T-helper 1 cell (primary cell): ENCODE data around the gene C1orf122.
A peak's percentile ranks its signal among the peaks of the same experiment; 100 is the strongest.
"Not testable (repeated sequence)": the region's sequence is repeated elsewhere in the genome, so short reads cannot be mapped to it uniquely, and the experiment has no call there.

Experiments used
- DNase-seq, 5 donors: peaks; one replicate each; pipeline ENCODE4 v3.0.0-alpha.2; 2012 to 2020
- total RNA-seq, 4 donors: gene quantifications; one replicate each; lab custom pipeline; 2026; lab: John Stamatoyannopoulos, UW

The C1orf122 gene
- total RNA-seq: 6.4 to 11.4 (median 7.8) reads per million in 4 donors

DNA sequence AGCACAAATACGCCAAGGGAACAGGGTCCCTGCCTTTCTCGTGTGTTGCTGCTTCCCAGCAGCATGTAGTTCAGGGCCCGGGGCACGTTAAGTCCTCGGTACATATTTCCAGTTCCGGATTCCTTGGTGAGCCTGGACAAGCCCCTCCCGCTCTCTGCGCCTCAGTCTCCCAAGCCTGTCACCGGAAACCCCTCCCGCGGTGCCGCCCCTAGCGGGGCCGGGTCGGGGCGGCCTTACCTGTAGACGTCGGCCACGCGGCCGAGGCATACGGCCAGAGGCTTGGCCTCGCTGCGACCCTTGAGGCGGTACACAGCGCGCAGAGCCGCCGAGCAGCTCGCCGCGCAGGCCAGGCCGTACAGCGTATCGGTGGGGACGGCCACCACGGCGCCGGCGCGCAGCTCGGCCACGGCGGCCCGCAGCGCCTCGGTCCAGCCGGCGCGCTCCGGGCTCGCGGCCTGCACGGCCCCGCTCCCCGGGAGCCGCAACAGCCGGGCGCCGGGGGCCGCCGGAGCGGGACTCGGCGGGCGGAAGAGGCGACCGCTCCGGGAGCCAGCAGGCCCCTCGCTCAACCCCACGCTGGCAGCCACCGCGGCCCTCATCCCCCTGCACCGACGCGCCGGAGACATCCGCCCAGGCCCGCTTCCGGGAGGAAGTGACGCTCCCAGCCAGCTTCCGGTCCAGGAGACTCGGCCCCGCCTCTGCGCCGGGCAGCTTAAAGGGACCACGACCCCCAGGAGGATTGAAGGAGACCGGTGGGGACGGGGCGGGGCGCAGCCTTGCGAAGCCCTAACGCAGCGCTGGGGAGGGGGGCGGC is at the start of gene C1orf122, which contains the start of gene YRDC:
C1orf122 (plus strand) TSS at position 236 of the 814 bp plus-strand sequence. CDS start 615 bp downstream, outside the sequence.
YRDC (minus strand) TSS at position 654 of the 814 bp plus-strand sequence; CDS start at position 626, 28 bp downstream.
- DNase-seq: peak; percentile 78 to 93 (median 87)

DNA sequence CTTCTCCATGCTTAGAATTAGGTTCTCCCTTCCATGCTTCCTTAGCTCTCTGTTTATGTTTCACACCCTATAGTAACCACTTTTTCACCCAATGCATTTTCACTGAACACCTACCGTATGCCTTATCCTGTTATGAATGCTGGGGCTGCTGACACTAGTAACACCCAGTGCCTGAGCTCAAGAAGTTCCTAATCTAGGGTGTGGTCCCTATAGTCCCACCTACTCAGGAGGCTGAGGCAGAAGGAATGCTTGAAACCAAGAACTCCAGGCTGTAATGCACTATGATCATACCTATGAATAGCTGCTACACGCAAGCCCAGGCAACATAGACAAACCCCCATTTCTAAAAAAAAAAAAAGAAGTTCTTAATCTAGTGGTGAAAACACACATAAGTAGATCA is 48.1 kb upstream of the C1orf122 start:
- no peak for DNase-seq

DNA sequence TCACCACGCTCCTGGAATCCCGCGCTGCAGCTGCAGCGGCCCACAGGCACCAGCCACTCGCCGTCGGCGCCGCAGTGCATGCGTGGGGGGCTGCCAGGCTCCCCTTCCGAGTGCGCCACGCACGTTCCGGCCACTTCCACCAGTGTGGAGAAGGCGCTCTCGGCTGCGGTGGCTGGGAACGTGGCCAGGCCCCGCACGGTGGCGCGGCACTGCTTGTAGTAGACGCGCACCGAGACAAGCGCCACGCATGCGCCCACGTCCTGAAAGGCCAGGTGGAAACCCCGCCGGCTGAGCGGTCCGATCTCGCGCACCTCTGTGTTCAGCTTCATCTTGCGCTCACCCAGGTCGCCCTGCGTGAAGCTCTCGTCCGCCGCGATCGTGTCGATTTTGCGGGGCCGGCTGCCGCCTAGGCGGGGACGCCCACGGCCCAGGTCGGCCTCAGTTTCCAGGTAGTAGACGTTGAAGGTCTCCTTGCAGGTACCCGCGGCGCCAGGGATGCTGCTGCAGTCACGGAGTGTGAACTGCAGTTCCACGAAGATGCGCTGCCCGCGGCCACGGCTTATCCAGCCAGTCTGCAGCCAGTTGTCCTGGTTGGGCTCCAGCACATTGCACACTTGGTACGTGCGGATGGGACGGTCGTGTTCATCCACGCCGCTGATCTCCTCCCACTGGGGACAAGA is 46.0 kb upstream of the C1orf122 start:
- no peak for DNase-seq

DNA sequence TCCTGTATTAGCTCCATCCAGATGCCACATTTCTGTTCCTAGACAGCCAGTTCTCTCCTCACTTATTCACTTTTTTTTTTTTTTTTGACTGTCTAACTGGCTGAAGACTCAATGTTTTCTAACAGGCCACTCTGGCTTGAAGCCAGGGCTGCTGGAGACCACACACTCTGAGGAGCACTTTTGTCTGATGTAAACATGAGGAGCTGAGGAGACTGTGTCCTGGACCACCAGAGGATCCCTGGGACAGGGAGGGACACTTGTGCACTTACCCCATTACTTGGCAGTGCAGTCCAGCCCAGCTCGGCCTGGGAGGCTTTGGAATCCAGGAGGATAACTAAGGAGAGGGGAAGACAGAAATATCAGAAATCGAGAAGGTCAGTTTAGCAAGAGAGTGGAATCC is 45.1 kb upstream of the C1orf122 start:
- DNase-seq: no peak

DNA sequence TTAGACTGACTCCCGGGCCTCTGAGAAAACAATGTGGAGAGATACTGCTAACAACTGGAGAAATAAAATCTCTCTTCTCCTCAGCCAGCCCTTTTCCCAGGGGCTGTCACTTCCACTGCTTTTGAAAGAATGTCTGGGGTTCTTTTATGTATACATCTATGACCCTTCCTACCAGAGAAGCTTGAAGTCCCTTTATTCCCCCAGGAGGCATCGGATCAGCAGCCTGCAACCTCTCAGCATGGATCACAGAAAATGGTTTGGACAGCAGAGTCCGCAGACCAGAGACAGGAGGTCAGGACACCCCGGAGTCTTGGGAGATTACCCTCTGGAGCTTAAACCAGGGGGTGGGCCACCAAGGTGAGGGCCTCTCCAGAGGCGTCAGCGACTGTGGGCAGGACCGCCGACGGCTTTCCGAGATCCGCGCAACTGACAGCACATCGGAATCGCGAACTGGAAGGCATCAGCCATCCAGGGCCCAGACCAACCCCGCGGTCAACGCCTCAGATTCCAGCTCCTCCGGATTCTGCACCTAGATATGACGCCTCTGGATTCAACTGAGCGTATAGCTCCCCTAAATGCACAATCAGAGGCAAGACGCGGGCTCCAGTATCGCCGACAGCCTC is 43.7 kb upstream of the C1orf122 start:
- DNase-seq: no peak

DNA sequence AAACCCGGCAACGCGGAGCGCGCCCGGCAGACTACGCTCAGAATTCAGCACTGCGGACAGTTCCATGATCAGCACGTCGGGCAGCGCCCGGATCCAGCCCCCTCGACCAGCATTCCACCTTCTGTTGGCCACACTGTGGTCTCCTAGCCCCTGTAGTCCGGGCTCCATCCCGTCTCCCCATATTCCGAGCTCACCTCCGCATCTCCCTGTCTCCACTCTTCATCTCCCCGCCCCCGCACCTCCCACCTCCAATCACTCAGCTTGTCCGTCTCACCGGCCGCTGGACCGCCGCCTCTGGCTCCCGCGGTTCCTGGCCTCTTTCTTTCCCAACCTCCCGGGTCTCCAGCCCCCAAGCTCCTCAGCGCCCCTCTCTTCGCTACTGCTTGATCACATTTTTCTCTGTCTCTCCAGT is 43.2 kb upstream of the C1orf122 start:
- no peak for DNase-seq

DNA sequence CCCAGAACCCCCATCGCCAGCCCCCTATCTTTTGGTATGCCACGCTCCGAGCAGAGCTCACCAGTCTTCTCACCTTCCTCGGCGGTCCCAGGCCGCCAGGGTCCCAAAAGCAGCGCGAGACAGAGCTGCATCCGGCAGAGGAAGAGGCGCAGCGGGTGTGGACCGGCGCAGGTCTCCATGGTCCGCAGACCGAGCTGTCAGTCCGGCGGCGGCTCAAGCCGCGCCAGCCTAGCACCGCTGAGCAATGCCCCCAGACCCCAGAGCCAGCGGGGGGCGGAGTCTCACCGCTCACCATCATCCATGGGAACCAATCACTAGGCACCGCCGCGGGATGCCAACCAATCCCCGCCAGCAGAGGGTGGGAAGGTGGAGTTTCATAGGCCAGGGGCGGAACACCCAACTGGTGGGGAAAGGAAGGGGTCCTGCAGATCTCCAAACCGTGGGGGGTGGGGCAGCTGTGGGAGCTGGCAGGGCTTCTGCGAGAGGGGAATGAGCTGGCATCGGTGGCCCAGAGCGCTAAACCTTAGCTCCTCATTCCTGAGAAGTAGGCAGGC is 42.6 kb upstream of the C1orf122 start, which contains the start of gene EPHA10:
EPHA10 (minus strand) TSS at position 233 of the 554 bp plus-strand sequence; CDS start at position 179, 54 bp downstream.
- DNase-seq: no peak

DNA sequence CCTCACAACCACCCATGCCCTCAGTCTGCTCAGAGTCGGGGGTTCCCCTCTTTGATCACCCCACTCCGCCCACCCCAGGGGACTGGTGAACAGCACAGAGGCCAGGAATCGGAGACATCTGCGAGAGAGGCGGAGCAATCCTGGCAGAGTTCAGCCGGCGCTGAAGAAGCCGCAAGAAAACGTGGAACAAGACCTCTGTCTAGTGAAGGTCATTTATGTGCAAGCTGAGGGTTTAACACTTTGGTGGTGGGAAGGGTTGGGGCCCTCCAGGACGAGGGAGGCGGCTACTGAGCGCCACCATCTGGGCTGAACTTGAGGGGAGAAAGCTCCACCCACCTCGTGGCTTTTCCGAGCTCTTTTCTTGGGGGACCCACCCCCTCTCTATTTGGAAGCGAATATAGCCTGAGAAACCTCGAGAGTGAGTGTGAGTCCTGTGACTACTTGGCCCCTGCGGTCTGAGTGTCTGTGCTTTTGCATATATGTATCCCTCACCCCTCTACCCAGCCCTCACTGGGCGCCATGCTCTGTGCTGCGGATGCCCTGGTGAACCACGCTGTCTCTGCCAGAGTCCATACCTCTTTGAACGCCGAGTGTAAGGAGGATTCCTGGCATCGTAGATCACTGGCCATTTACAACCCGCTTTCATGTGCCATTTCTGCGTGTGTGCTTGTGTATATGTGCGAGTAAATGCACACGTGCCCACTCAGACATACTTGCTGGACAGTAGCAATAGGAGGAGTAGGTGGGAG is 41.5 kb upstream of the C1orf122 start:
- DNase-seq: no peak

DNA sequence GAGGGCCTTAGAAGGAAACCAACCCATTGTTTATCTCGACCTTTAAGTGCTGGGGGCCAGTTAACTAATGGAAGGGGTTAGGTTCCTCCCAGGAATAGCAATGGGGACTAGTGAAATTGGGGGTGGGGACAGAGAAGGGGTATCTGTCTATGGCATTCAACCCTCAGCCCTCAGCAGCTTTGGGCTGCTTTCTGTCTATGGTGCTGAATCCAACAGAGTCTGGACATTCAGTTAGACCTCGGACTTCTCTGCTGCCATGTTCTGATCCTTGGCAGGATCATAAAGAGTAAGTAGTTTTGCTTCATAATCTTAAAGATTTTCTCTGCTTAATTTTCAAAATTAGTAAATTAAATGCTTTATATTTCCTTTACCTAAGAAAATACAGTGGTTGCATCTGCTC is 40.1 kb upstream of the C1orf122 start:
- DNase-seq: no peak

DNA sequence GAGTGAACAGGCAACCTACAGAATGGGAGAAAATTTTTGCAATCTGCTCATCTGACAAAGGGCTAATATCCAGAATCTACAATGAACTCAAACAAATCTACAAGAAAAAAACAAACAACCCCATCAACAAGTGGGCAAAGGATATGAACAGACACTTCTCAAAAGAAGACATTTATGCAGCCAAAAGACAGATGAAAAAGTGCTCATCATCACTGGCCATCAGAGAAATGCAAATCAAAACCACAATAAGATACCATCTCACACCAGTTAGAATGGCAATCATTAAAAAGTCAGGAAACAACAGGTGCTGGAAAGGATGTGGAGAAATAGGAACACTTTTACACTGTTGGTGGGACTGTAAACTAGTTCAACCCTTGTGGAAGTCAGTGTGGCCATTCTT is 36.1 kb upstream of the C1orf122 start:
- not testable (repeated sequence) for DNase-seq

DNA sequence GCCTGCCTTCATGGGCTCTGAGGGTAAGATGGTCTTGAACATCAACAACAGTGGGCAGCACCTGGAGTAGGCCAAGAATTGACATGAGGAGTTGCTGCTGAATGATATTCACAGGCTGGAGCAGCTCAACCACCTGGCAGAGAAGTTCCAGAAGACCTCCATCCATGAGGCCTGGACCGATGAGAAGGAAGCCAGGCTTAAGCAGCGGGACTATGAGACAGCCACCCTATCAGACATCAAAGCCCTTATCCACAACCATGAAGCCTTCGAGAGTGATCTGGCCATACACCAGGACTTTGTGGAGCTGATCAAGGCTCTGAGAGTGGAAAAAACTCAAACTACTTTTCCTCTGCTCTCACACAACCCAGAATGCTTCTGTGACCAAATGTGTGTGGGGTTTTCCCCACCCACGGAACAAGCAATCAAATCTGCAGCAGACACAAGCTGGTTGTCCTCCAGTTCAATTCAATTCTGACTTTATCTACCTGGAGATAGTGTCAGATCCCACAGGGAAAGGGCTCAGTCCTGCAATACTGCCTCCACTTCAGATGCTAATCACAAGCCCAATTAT is 30.6 kb upstream of the C1orf122 start:
- DNase-seq: no peak

DNA sequence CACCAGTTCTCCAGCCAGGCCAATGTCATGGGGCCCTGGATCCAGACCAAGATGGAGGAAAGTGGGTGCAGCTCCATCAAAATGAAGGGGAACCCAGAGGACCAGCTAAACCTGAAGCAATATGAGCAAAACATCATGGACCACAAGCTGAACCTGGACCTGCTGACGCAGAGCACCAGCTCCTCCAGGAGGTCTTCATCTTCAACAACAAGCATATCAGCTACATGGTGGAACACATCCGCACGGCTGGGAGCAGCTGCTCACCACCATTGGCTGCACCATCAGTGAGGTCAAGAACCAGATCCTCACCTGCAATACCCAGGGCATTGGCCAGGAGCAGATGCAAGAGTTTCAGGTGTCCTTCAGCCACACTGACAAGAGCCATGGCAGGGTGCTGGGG is 28.9 kb upstream of the C1orf122 start:
- DNase-seq: no peak

DNA sequence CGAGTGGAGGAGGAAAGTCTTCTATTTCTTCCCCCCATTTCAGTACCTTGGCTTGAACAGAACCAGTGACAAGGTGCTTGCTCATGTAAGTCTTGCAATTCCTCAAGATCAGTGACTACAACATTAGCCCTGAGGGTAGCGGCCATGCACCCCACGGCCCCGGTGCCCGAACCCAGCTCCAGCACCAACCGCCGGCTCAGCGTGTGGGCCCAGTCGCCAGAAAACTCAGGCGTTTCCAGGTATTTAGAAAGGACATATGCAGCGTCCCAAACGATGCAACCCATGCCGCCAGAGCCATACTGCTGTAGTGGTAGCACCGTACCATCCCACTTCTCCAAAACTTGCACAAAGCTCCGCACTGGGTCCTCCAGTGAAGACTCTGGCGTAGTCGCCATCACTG is 25.1 kb upstream of the C1orf122 start:
- DNase-seq: no peak

DNA sequence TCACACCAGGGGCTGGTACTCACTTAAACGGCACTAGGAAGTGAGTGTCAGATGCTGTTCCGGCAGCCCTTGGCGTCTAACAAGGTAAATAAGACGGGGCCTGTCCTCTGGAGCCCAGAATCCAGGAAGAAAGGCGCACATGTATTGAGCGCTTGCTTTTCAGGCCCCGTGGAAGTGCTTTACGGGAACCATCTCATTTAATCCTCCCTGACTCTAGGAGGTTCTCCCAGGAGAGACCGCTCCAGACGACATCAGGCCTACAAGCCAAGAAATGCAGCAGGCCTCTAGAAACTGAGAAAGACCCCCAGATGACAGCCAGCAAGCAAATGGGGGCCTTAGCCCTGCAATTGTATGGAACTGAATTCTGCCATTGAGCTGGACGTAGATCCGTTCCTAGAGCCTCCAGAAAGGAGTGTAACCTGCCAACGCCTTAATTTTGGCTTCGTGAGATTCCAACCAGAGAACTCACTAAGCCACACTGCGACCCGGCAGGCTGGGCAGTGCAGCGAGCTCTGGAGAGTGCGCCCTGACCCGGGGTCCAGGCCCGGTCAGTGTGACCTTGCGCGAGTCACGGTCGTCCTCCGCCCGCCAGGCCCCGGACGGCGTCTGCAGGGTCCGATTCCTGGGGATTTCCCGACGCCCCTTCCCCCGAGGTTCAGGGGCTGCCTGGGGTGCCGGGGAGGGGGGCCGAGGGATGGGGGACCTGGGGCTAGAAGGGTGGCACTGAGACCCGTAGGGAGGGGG is 14.5 kb upstream of the C1orf122 start:
- DNase-seq: no peak

DNA sequence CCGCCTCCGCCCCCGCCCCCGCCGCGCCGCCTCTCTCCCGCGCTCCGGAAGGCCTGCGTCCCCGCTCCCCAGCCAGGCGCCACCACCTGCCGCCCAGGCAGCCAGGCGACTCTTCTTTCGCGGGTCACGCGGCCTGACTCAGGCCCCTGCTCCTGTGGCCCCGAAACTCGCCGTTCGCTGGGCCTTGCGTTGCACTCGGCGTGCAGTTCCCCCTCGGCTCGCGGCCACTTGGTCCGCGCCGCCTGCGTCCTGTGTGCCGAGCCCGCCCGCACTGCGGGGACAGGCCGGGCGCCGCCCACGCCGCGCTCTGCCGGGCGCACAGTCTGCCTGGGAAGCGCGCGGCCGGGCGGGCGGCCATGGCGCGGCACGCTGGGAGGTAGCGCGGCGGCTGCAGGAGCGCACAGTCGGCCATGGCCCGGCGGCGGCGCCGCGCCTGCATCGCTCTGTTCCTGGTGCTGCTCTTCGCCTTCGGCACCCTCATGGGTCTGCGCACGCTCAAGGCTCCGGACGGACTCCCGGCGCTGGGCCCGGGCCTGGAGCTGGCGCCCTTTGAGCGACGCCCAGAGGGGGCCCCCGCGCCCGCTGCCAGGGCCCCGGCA is 13.7 kb upstream of the C1orf122 start, which contains the start of gene MANEAL:
MANEAL (plus strand) TSS at position 75 of the 599 bp plus-strand sequence; CDS start at position 411, 336 bp downstream.
- DNase-seq: peak in 2 of 5 donors; percentile 24 to 33

DNA sequence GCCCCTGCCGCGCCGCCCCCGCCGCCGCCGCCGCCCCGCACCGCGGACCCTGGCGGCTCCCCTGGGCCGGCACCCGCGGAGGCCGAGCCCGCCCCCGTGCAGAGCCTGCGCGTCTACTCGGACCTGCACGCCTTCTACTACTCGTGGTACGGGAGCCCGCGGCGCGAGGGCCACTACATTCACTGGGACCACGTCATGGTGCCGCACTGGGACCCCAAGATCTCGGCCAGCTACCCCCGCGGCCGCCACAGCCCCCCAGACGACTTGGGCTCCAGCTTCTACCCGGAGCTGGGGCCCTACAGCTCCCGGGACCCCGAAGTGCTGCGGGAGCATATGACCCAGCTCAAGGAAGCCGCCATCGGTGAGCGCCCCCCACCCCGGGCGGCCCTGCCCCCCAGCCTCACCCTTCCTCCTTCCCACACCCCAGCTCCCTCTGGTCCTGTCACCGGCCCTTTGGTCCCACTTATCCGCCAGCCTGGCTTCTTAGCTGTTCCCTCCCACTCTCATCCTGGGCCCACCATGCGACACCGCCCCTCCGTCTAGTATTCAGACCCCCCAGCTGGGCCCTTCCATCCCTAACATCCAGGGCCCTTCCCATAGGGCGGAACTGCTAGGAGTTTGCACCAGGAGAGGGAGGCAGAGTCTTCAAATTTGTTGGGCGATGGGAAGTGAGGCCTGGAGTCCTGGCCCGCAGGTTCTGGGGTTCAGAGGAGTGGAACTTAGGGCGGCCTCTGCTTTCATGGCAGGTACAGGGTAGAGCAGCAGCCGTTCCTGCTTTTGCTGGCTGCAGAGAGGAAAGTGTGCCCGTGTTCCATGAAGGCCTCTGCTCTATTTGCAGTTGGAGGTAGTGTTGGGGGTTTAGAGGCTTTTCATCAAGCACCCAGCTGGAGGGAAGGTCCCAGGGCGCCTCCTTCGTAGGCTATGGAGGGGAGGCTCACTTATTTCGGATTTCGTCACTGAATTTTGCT is 12.9 kb upstream of the C1orf122 start:
- no peak for DNase-seq

DNA sequence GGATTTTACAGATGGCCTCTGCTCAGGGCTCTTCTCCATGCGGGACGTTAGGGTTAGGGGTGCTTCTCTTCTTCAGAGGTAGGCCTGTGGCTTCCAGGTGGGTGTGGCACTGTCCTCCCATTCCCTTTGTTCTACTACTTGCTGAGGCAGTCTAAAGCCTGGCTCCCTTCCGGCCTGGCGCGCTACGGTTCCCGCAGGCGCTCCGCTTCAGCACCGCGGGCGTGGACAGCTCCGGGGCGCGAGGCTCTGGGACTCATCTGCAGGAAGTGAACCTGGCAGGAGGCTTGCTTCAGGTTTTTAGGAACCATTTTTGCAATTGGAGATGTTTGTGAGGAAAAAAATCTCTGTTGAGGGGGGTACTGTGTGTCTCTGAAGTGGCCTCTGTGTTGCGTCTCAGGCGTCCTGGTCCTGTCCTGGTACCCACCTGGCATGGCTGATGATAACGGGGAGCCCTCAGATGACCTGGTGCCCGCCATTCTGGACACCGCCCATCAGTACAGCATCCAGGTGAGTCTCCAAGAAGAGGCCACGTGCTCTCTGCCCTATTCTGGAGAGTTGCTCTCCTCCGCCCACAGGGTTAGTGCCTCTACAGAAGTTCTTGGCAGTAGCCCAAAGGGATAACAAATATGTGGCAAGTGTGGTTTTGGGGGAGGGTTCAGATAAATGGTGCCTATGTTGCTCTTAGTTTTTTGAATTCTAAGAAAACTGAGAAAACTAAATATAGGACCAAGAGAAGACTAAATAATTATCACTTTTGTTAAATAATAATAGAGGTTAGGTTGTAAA is 12.1 kb upstream of the C1orf122 start:
- peak in 2 of 5 donors; percentile 26 to 27 for DNase-seq

DNA sequence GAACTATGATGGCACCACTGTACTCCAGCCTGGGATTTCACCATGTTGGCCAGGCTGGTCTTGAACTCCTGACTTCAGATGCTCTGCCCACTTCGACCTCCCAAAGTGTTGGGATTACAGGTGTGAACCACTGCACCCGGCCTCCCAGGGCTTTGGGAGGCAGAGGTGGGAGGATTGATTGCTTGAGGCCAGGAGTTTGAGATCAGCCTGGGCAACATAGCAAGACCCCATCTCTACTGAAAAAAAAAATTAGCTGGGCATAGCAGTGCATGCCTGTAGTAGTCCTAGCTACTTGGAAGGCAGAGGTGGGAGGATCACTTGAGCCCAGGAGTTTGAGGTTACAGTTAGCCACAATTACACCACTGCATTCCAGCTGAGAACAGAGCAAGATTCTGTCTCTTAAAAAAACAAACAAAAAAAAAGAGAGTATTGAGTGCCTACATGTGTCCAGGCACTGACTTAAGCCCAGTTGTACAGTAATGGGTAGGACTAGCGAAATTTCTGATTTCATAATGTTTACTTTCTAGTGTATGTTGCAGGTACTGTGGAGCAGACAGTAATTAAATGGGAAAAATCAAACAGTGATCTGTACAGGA is 9.7 kb upstream of the C1orf122 start:
- no peak for DNase-seq
